HG02885 (cell line): ENCODE results near the gene AUH.
A peak's percentile ranks its signal among the peaks of the same experiment; 100 is the strongest.

Source experiments
- ATAC-seq: cut with Tn5 transposase; IDR thresholded peaks from one replicate; pipeline ENCODE4 v1.9.1; 2021; ENCODE audit warnings: mild to moderate bottlenecking; ENCODE audit not compliant: unreplicated experiment, poor library complexity

AUH gene

DNA sequence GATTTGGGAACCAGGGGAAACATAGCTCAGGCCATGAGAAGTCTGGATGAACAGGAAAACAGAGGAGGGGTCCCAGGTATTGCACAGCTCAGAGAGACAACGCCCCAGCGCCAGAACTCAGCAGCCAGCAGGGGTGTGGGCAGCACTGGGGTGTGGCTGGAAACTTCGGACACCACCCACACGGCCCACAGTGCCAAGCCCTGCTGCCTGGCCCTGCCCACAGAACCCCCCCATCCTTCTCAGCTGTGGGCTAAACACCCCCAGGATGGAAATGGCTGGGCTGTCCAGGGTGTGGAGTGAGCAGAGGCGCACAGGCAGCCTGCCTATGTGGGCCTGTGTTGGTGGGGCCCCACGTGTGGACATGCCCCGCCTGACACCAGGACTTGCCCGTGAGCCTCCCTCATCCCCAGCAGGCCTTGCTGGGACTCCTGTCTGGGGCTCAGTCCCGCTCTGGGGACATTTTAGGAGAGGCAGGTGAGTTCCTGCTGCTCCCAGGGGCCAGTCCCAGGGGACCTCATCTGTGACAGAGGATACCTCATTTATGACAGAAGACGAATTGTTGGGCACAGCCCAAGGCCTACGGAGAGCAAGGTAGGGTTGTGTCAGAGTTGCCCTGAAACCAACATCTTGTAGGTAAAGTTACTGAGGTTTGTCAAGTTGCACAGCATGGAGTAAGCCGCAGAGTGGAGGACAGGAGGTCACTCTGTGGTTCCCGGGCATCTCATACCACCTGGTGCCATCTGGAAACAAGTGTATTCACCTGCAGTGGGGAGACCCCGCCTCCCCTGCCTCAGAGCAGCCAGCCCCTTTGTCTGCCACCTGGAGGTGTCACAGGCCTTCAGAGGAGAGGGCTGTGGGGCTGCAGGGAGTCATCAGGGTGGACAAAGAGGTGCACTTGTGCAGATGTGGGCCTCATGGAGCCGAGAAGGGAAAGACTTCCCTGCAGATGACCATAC, 183.2 kb downstream of the AUH start:
- ATAC-seq: no peak

DNA sequence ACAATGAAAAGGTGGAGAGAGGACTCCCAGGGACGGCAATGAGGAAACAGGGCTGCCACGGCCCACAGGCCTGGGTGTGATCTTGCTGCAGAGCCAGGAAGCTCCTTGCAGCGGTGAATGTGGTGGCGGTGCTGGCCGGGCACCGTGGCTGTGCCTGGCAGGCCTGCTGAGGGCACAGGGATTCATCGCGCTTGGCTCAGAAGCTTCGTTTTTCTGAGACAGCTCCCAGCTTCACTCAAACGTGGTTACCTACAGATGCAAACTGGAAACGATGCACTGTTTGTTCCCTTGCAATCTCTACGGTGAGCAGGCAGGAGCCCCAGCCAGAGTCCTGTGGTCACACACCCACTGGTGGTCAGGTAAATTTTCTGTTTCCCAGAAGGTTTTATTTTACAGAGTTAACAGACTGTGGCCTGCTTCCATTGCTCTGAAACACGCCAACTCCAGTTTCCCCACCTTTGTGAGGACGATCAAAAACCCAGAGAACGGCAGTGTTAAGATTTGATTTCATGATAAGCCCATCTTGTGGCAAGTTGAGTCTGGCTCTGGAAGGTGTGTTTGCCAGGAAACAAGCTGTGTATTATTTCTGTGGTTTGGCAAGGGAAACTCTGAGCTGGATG, 183.9 kb downstream of the AUH start:
- no peak for ATAC-seq

- no peak for ATAC-seq
Observed at GRCh38 chr9:91177081-91177480, 184.6 kb downstream of the AUH start.

GRCh38 chr9:91176426-91176825, 185.3 kb downstream of the AUH start:
- ATAC-seq: no peak

DNA sequence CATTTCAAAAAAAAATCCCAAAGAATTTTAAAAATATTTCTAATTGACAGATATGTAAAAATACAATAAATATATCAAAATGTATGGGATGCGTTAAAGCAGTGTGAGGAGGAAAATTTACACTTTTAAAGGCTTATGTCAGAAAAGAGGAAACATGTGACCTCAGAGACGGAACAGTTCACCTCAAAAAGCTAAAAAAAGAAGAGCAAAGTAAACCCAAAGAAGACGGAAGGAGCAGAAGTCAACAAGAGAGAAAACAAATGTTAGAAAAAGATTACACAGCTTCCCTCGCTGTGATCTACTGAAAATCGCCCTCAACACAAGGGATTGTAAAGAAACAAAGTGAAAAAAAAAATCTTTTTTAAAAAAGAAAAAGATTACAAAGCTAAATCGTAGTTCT, 186.9 kb downstream of the AUH start:
- no peak for ATAC-seq

DNA sequence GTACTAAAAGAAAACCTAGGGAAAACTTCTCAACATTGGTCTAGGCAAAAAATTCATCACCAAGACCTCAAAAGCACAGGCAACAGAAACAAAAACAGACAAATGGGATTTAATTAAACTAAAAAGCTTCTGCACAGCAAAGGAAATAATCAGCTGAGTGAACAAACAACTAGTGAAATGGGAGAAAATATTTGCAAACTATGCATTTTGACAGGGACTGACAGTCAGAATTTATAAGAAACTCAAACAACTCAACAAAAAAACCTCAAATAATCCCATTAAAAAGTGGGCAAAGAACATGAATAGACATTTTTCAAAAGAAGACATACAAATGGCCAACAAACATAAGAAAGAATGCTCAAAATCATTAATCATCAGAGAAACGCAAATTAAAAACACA, 189.4 kb downstream of the AUH start:
- ATAC-seq: no peak

DNA sequence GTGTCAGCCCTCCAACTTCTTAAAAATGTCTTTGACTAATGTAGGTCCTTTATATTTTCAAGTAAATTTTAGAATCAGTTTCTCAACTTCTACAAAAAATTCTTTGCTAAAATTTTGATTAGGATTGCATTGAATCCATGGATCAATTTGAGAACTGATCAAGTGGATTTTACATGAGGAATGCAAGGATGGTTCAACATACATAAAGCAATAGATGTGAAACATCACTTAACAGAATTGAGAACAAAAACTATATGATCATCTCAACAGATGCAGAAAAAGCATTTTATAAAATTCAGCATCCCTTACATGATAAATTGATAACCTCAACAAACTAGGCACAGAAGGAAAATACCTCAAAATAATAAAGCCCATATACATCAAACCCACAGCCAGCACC, 190.8 kb downstream of the AUH start:
- ATAC-seq: no peak

- ATAC-seq: no peak
Observed at GRCh38 chr9:91166796-91167366, 194.8 kb downstream of the AUH start.

- peak; percentile 36 for ATAC-seq
Observed at GRCh38 chr9:91164724-91165520, 196.8 kb downstream of the AUH start.
